ENCODE data around the gene NTMT2.
"Not testable (repeated sequence)": the region's sequence is repeated elsewhere in the genome, so short reads cannot be mapped to it uniquely, and the experiment has no call there.

The NTMT2 gene

GRCh38 chr1:170162459-170163246, 16.9 kb downstream of the NTMT2 start:
- DNase-seq: no peak

- no peak for DNase-seq
Measured at GRCh38 chr1:170164103-170164763, 18.5 kb downstream of the NTMT2 start.

- DNase-seq: no peak
Measured at GRCh38 chr1:170166518-170167180, 20.9 kb downstream of the NTMT2 start.

GRCh38 chr1:170168265-170168664, 22.5 kb downstream of the NTMT2 start:
- no peak for DNase-seq

GRCh38 chr1:170170513-170170912, 24.8 kb downstream of the NTMT2 start:
- DNase-seq: not testable (repeated sequence)

GRCh38 chr1:170174395-170174794, 28.6 kb downstream of the NTMT2 start:
- DNase-seq: no peak

GRCh38 chr1:170175041-170175440, 29.3 kb downstream of the NTMT2 start:
- DNase-seq: no peak

- DNase-seq: no peak
Measured at GRCh38 chr1:170175484-170175883, 29.7 kb downstream of the NTMT2 start.

- DNase-seq: no peak
Measured at GRCh38 chr1:170176772-170177171, 31.0 kb downstream of the NTMT2 start.

GRCh38 chr1:170182442-170182841, 36.7 kb downstream of the NTMT2 start:
- no peak for DNase-seq

GRCh38 chr1:170192546-170192945, 46.8 kb downstream of the NTMT2 start:
- DNase-seq: no peak

- no peak for DNase-seq
Measured at GRCh38 chr1:170194451-170194850, 48.7 kb downstream of the NTMT2 start.

- no peak for DNase-seq
Measured at GRCh38 chr1:170196490-170197236, 50.9 kb downstream of the NTMT2 start.

- no peak for DNase-seq
Measured at GRCh38 chr1:170198090-170198489, 52.3 kb downstream of the NTMT2 start.

- no peak for DNase-seq
Measured at GRCh38 chr1:170198584-170198983, 52.8 kb downstream of the NTMT2 start.

- no peak for DNase-seq
Measured at GRCh38 chr1:170200161-170200560, 54.4 kb downstream of the NTMT2 start.

- DNase-seq: no peak
Measured at GRCh38 chr1:170200621-170201397, 55.0 kb downstream of the NTMT2 start.

GRCh38 chr1:170203693-170204092, 57.9 kb downstream of the NTMT2 start:
- DNase-seq: no peak

- no peak for DNase-seq
Measured at GRCh38 chr1:170204121-170204520, 58.4 kb downstream of the NTMT2 start.

- no peak for DNase-seq
Measured at GRCh38 chr1:170205301-170205700, 59.5 kb downstream of the NTMT2 start.

GRCh38 chr1:170209125-170209524, 63.4 kb downstream of the NTMT2 start:
- DNase-seq: no peak

- DNase-seq: no peak
Measured at GRCh38 chr1:170210142-170210541, 64.4 kb downstream of the NTMT2 start.
